Neutrophil (primary cell): ENCODE results near the gene TRMT1.

Source experiments
- H3K27ac ChIP-seq: fragments of 200-600 bp; sonication (generic); 2 replicates; pipeline ENCODE4 v1.5.1; 2016; ENCODE audit warnings: mild to moderate bottlenecking, moderate library complexity
- H3K27me3 ChIP-seq: fragments of 200-600 bp; sonication (generic); 2 replicates; pipeline ENCODE4 v1.6.0; 2016; ENCODE audit warnings: mild to moderate bottlenecking
- H3K36me3 ChIP-seq: fragments of 200-600 bp; sonication (generic); 2 replicates; pipeline ENCODE4 v1.5.1; 2017
- H3K4me1 ChIP-seq, 2 experiments: fragments of 200-600 bp in 1 of 2; sonication (generic) in 1 of 2; 1 replicate in 1 of 2; 2 replicates in 1 of 2; pipeline versions ENCODE4 v1.5.1 to v1.6.1; 2013 to 2016; ENCODE audit warnings: low read depth in 1 of 2, low read length in 1 of 2, mild to moderate bottlenecking in 1 of 2, moderate library complexity in 1 of 2; ENCODE audit not compliant: control insufficient read depth in 1 of 2, insufficient read depth in 1 of 2
- H3K4me3 ChIP-seq, 2 experiments: fragments of 200-600 bp in 1 of 2; sonication (generic) in 1 of 2; 1 replicate in 1 of 2; 2 replicates in 1 of 2; pipeline ENCODE4 v1.5.1; 2013 to 2016; ENCODE audit warnings: low read depth in 1 of 2, low read length in 1 of 2, mild to moderate bottlenecking in 1 of 2, moderate library complexity in 1 of 2
- H3K9me3 ChIP-seq: fragments of 200-600 bp; sonication (generic); 2 replicates; pipeline ENCODE4 v1.5.1; 2016
- TF ChIP-seq, protein P1 (sequence below): fragments of 200-600 bp; sonication (generic); IDR thresholded peaks from 2 replicates; pipeline ENCODE4 v1.5.1; 2016; ENCODE audit warnings: antibody characterized with exemption

TRMT1 gene

DNA sequence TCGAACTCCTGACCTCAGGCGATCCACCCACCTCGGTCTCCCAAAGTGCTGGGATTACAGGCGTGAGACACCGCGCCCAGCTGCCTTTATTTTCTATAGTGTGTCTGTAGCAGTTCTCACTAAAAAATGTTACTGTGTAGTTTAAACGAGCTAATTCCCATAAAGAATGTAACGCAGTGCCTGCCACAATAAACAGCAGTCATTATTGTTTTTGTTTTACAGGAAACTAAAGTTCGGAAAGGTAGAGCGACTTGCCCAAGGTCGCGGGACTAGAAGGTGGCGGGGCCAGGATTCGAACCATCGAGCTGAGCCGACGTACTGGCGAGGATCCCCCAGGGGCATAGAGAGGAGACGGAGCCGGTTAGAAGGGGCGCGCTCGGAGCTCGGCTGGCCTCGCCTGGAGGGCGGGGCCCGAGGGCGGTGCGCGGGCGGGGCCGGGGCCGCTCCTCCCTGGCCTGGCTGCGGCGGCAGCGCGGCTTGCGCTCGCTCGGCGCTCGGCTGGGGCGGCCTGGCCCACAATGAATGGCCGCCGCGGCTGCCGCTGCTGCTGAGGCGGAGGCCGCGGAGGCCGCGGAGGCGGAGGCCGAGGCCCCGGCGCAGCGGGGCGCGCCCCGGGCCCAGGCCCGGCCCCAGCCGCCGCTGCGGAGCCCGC is 1.4 kb upstream of the TRMT1 start, which contains the start of gene NACC1:
Gene NACC1, plus strand, starts transcription at position 493 of the 652 bp plus-strand sequence. CDS start 16,944 bp downstream, outside the sequence.
- Histone ChIP-seq H3K27me3 (no peaks in the 10 kb centered on the region), H3K36me3 (peaks cover 6% of the 10 kb centered on the region), H3K4me1 (peaks cover 40 to 42% of the 10 kb centered on the region in 2 experiments), H3K27ac (peak within 1 kb of the TSS; percentile 76), H3K4me3 (peak within 1 kb of the TSS; percentile 79 to 80), H3K9me3 (no peaks in the 10 kb centered on the region)
- TF ChIP-seq, protein P1, sequence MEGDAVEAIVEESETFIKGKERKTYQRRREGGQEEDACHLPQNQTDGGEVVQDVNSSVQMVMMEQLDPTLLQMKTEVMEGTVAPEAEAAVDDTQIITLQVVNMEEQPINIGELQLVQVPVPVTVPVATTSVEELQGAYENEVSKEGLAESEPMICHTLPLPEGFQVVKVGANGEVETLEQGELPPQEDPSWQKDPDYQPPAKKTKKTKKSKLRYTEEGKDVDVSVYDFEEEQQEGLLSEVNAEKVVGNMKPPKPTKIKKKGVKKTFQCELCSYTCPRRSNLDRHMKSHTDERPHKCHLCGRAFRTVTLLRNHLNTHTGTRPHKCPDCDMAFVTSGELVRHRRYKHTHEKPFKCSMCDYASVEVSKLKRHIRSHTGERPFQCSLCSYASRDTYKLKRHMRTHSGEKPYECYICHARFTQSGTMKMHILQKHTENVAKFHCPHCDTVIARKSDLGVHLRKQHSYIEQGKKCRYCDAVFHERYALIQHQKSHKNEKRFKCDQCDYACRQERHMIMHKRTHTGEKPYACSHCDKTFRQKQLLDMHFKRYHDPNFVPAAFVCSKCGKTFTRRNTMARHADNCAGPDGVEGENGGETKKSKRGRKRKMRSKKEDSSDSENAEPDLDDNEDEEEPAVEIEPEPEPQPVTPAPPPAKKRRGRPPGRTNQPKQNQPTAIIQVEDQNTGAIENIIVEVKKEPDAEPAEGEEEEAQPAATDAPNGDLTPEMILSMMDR, result peak; percentile 15

DNA sequence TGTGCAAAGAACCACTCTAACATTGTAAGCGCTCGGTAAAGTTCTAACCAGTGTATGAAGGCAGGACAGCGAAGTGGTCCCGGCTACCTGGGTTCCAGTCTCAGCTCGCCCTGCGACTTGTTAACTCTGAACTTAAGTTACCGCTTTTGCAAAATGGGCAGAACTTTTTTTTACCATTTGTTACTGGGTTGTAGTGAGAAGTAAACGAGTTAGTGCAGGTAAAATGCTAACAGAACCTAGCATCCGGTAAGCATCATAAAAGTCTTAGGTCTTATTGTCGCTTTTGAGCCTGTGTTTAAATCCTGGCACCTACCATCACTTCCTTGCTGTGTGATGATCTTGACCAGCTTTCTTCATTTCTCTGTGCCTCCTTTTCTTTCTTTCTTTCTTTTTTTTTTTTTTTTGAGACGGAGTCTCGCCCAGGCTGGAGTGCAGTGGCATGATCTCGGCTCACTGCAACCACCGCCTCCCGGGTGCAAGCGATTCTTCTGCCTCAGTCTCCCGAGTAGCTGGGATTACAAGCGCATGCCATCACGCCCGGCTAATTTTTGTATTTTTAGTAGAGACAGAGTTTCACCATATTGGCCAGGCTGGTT is 734 bp upstream of the TRMT1 start:
- Histone ChIP-seq H3K36me3 (peaks cover 6% of the 10 kb centered on the region), H3K9me3 (no peaks in the 10 kb centered on the region), H3K27me3 (no peaks in the 10 kb centered on the region), H3K4me1 (peaks cover 40 to 42% of the 10 kb centered on the region in 2 experiments), H3K4me3 (peak overlapping the region; percentile 70 to 80), H3K27ac (peak overlapping the region; percentile 76)
- TF ChIP-seq, protein P1, result no peak

DNA sequence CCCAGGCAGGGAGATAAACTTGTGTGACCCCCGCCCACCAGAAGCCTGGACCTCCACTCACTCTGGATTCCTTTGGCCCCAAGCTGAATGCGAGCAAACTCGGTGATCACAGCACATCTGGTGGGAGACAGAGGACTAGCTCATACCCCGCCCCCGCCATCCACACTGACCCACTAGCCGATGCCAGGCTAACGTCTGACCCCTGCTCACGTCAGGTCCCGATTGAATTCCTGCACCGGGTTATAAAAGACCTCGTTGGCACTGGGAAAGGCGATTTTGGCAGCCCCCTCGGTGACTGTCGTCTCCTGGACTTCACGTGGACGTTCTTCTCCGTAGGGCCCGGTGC is 631 bp downstream of the TRMT1 start:
- TF ChIP-seq, protein P1, result no peak
- Histone ChIP-seq H3K9me3 (no peaks in the 10 kb centered on the region), H3K4me1 (peaks cover 40 to 42% of the 10 kb centered on the region in 2 experiments), H3K27ac (peak overlapping the region; percentile 76), H3K4me3 (peak overlapping the region; percentile 70 to 80), H3K27me3 (no peaks in the 10 kb centered on the region), H3K36me3 (no peaks in the 10 kb centered on the region)

DNA sequence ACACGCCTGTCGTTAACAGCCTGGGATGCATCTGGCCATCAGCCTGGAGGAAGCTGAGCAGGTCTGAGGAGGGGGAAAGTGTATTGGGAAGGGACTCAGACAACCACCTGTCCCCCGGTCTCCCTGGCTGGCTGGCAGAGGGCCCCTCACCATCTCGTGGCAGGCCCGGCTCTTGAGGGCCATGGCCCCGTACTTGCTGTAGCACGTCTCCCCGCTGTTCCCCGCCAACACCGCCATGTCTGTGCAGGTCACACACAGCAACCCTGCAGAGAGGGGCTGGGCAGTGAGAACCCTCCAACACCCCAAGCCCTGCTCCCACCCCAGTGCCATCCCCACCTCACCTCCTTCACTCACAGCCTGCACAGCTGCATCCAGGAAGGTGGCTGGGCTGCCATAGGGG is 4.0 kb downstream of the TRMT1 start:
- Histone ChIP-seq H3K4me3 (no peak overlapping the region), H3K36me3 (no peaks in the 10 kb centered on the region), H3K27ac (no peak overlapping the region), H3K27me3 (no peaks in the 10 kb centered on the region), H3K4me1 (peaks cover 19 to 21% of the 10 kb centered on the region in 2 experiments), H3K9me3 (no peaks in the 10 kb centered on the region)
- TF ChIP-seq, protein P1, result no peak

DNA sequence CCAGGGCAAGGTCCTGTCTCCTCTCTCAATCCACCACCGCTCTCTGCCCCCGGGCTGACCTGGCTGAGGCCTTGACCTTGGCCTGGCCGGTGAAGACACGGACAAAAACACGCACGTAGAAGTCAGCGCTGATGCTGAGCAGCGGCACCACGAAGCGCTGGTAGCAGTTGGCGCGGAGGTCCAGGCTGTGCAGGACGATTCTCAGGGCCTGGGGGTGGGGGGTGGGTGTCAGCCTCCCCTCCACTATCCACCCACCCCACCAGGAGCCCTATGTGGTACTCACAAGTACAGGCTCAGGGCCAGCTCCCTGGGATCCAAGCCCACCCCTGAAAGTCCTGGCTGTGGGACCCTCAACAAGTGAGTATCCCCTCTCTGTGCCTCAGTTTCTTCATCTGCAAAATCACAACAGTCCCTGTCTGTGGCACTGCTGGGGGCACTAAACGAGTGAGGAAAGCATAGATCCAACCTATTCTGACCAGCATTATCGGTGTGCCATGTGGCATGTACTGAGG is 6.4 kb downstream of the TRMT1 start:
- no peaks in the 10 kb centered on the region for H3K9me3 ChIP-seq
- no peak overlapping the region for H3K27ac ChIP-seq
- peaks cover 12% of the 10 kb centered on the region in 2 experiments for H3K4me1 ChIP-seq
- H3K4me3 ChIP-seq, result no peak overlapping the region
- no peaks in the 10 kb centered on the region for H3K36me3 ChIP-seq
- TF ChIP-seq, protein P1, result no peak
- no peaks in the 10 kb centered on the region for H3K27me3 ChIP-seq
